Mucosa of stomach (tissue), 1 donor: ENCODE results near the gene GRIK1.

Experiments used
- H3K27me3 ChIP-seq: one replicate; pipeline ENCODE4 v1.7.0; 2013; ENCODE audit warnings: mild to moderate bottlenecking, low read length; ENCODE audit not compliant: control insufficient read depth, insufficient read depth
- H3K36me3 ChIP-seq: one replicate; pipeline ENCODE4 v1.7.0; 2013; ENCODE audit warnings: low read length; ENCODE audit not compliant: control insufficient read depth, insufficient read depth
- H3K4me1 ChIP-seq: one replicate; pipeline ENCODE4 v1.7.0; 2013; ENCODE audit warnings: mild to moderate bottlenecking, low read length; ENCODE audit not compliant: control insufficient read depth, insufficient read depth
- H3K4me3 ChIP-seq: one replicate; pipeline ENCODE4 v1.7.0; 2013; ENCODE audit warnings: low read length
- H3K9ac ChIP-seq: one replicate; pipeline ENCODE4 v1.7.0; 2013; ENCODE audit warnings: mild to moderate bottlenecking, low read length, moderate library complexity
- H3K9me3 ChIP-seq: one replicate; pipeline ENCODE4 v1.7.0; 2013; ENCODE audit warnings: mild to moderate bottlenecking, low read length, moderate library complexity; ENCODE audit not compliant: control insufficient read depth
- donor health status: Pancreatic carcinoma.

Gene GRIK1

GRCh38 chr21:29656504-29657239, 283.1 kb downstream of the GRIK1 start:
- H3K27me3 ChIP-seq, result no peaks in the 10 kb centered on the region
- H3K4me3 ChIP-seq, result no peak overlapping the region
- peaks cover 14% of the 10 kb centered on the region for H3K4me1 ChIP-seq
- H3K9ac ChIP-seq, result no peak overlapping the region
- no peaks in the 10 kb centered on the region for H3K36me3 ChIP-seq
- no peaks in the 10 kb centered on the region for H3K9me3 ChIP-seq

DNA sequence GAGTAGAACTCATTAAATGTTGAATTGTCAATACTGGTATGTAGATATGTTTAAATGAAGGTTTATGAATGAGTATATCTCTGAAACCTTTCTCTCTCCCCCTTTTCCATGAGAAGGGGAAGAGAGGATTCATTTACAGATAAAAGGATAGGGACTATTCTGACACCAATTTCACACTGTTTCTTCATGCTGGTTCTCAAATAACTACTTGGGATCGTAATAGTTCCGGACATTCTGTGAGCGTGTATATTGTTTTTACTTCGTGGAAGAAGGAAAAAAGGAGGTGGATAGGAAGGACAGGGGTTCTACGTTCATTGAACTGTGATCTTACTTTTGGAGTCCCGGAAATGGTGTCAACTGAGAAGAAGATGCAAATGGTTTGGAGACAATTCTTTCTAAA, 284.2 kb downstream of the GRIK1 start:
- H3K27me3 ChIP-seq, result no peaks in the 10 kb centered on the region
- H3K36me3 ChIP-seq, result no peaks in the 10 kb centered on the region
- H3K4me1 ChIP-seq, result peaks cover 14% of the 10 kb centered on the region
- no peaks in the 10 kb centered on the region for H3K9me3 ChIP-seq
- no peak overlapping the region for H3K9ac ChIP-seq
- H3K4me3 ChIP-seq, result no peak overlapping the region

DNA sequence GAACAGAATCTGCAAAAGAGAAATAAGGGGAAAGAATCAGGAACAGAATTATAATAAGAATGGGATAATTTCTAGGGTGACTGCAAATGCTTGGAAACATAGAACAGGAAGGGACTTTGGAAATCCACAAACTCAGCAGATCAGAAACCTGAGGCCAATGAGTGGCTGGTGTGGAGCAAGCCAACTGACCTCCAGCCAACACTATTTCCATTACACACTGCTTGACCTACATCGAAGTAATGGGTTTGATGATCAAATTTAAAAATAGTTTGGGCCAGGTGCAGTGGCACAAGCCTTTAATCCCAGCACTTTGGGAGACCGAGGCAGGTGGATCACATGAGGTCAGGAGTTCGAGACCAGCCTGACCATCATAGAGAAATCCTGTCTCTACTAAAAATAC, 284.9 kb downstream of the GRIK1 start:
- Histone ChIP-seq H3K4me1 (peaks cover 14% of the 10 kb centered on the region), H3K9ac (no peak overlapping the region), H3K36me3 (no peaks in the 10 kb centered on the region), H3K4me3 (no peak overlapping the region), H3K27me3 (no peaks in the 10 kb centered on the region), H3K9me3 (no peaks in the 10 kb centered on the region)

- peaks cover 14% of the 10 kb centered on the region for H3K4me1 ChIP-seq
- no peak overlapping the region for H3K4me3 ChIP-seq
- no peaks in the 10 kb centered on the region for H3K36me3 ChIP-seq
- no peaks in the 10 kb centered on the region for H3K9me3 ChIP-seq
- no peaks in the 10 kb centered on the region for H3K27me3 ChIP-seq
- H3K9ac ChIP-seq, result no peak overlapping the region
Observed at GRCh38 chr21:29654203-29654602, 285.6 kb downstream of the GRIK1 start.

- H3K36me3 ChIP-seq, result no peaks in the 10 kb centered on the region
- H3K4me3 ChIP-seq, result no peak overlapping the region
- H3K9me3 ChIP-seq, result no peaks in the 10 kb centered on the region
- no peaks in the 10 kb centered on the region for H3K4me1 ChIP-seq
- no peak overlapping the region for H3K9ac ChIP-seq
- no peaks in the 10 kb centered on the region for H3K27me3 ChIP-seq
Observed at GRCh38 chr21:29650523-29651022, 289.2 kb downstream of the GRIK1 start.

- Histone ChIP-seq H3K9ac (no peak overlapping the region), H3K36me3 (no peaks in the 10 kb centered on the region), H3K4me1 (no peaks in the 10 kb centered on the region), H3K9me3 (no peaks in the 10 kb centered on the region), H3K27me3 (no peaks in the 10 kb centered on the region), H3K4me3 (no peak overlapping the region)
Observed at GRCh38 chr21:29649406-29649814, 290.4 kb downstream of the GRIK1 start.

DNA sequence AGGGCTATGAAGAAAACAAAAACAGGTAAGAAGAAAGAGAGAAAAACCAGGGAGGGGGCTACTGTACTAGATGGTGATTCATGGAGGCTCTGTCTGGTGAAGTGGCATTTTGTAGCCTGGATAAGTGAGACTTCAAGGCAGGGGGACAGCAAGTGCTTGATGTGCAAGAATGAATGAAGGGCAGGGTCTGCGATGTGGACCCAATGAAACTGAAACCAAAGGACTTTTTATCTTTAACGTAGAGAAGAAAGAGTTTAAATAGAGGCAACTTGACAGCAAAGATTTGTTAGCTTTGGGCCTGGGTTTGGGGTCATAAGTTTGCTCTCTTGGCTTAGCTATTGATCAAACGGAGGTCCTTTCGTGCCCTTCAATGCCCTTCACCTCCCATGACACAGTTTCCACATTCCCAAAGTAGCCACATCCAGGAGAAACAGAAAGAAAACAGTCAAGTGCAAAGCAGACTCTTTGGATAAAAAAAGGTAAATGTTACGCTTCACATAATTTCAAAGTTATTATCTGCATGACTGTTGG, 291.0 kb downstream of the GRIK1 start:
- H3K4me3 ChIP-seq, result no peak overlapping the region
- H3K36me3 ChIP-seq, result no peaks in the 10 kb centered on the region
- H3K9ac ChIP-seq, result no peak overlapping the region
- no peaks in the 10 kb centered on the region for H3K9me3 ChIP-seq
- no peaks in the 10 kb centered on the region for H3K4me1 ChIP-seq
- H3K27me3 ChIP-seq, result no peaks in the 10 kb centered on the region

DNA sequence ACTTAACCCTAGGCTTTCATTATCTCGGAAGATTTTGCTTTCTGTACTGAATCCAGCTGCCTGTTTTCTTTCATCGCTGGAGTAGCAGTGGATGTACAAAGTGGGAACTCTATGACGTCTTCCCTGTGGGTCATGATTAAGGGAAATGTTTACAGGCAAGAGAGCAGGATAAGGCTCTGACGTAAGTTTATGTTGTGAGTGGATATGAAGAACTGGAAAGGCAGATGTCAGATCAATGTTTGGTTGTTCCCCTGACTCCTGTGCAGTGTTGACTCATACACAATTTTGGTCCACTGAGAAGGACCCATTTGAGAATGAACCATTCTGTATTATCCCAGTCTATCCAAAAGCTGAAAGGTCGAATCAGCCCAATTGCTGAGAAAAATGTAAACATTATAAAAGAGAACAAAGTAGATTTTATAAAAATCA, 292.4 kb downstream of the GRIK1 start:
- Histone ChIP-seq H3K9me3 (no peaks in the 10 kb centered on the region), H3K9ac (no peak overlapping the region), H3K4me3 (no peak overlapping the region), H3K27me3 (no peaks in the 10 kb centered on the region), H3K4me1 (no peaks in the 10 kb centered on the region), H3K36me3 (no peaks in the 10 kb centered on the region)

GRCh38 chr21:29645666-29646553, 293.9 kb downstream of the GRIK1 start:
- H3K36me3 ChIP-seq, result no peaks in the 10 kb centered on the region
- no peaks in the 10 kb centered on the region for H3K4me1 ChIP-seq
- H3K9ac ChIP-seq, result no peak overlapping the region
- H3K27me3 ChIP-seq, result no peaks in the 10 kb centered on the region
- no peaks in the 10 kb centered on the region for H3K9me3 ChIP-seq
- H3K4me3 ChIP-seq, result no peak overlapping the region

- Histone ChIP-seq H3K4me3 (no peak overlapping the region), H3K27me3 (no peaks in the 10 kb centered on the region), H3K9ac (no peak overlapping the region), H3K36me3 (no peaks in the 10 kb centered on the region), H3K9me3 (no peaks in the 10 kb centered on the region), H3K4me1 (no peaks in the 10 kb centered on the region)
Observed at GRCh38 chr21:29643289-29643688, 296.5 kb downstream of the GRIK1 start.

- Histone ChIP-seq H3K9ac (no peak overlapping the region), H3K9me3 (no peaks in the 10 kb centered on the region), H3K4me1 (no peaks in the 10 kb centered on the region), H3K4me3 (no peak overlapping the region), H3K27me3 (no peaks in the 10 kb centered on the region), H3K36me3 (no peaks in the 10 kb centered on the region)
Observed at GRCh38 chr21:29642551-29643245, 297.1 kb downstream of the GRIK1 start.
